HPDE6-E6E7 (cell line): Measurements from ENCODE around the gene SLIT3.

Experiments used
- DNase-seq: peaks from one replicate; pipeline ENCODE4 v3.0.0; 2011; ENCODE audit warnings: missing footprints; ENCODE audit errors: extremely low spot score

Gene SLIT3

DNA sequence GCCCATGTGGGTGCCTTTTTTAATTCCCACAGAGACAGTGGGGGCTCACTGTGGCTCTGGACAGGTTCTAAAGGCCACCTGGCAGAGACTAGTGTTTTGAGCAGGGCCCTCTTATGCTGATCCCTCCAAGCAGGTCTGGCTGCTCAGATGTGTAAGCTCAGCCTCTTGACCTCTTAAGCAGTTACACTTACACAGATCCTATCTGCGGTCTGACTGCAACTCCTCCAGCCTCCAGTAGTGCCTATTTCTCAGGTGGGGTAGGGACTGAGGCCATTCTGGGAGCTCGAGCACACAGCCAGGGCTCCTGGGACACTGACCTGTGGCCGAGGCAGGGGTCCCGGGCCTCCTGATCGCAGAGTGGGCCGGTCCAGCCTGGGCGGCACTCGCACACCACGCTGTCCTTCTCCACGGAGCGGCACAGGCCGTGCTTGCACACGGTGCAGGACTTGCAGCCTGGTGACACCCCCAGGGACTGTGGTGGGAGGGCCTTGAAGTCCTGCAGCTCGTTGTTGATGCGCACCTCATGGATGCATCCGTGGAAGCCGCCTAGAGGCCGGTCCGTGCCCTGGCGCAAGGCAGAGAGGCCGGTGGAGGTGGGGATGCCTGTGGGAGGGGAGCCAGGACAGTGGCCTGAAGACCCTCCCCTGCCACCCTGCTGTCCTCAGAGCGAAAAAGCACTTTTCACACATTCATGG is 629.9 kb downstream of the SLIT3 start:
- DNase-seq = no peak

DNA sequence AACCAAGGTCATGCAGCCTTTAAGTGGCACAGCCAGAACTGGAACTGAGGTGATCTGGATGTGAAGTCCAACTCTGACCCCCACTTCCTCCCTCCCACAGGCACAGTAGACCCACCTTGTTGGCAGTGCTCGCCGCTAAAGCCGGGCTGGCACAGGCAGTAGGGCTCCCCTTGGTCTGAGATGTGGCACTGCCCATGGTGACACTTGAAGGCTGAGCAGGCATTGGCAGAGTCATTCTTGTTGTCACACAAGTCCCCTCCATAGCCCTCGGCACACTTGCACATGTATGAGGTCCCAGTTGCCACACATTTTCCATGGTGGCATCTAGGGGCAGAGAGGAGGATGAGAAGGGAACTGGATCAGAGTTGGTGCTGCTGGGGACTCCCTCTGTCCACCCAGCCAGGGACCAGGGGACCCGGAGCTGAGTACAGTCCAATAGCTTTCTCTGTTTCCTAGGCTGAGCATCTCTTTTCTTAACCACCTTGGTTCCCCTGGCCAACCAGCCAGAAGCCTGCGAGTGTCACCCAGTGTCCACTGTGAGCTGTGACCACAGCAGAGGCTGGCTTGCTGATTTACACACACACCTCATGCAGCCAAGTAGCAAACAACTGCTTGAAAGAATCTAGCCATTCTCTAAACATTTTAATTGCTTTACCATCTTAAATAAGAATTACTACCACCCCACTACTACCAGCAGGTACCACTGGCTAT is 631.1 kb downstream of the SLIT3 start:
- no peak for DNase-seq

DNA sequence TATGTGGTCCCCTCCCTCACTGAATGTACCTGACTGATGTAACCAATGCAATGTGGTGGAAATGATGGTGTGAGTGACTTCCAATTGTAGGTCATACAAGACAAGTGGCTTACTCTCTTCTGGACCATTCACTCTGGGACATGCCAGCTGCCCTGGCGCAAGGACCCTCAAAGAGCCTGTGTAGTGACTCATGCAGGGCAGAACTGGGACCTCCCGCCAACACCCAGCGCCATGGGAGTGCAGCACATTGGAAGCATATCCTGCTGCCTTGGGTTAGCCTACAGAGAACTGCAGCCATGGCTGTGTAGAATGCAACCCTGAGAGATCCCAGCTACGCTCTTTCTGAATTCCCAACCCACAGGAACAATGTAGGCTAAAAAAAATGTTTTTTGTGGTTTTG is 631.8 kb downstream of the SLIT3 start:
- no peak for DNase-seq

DNA sequence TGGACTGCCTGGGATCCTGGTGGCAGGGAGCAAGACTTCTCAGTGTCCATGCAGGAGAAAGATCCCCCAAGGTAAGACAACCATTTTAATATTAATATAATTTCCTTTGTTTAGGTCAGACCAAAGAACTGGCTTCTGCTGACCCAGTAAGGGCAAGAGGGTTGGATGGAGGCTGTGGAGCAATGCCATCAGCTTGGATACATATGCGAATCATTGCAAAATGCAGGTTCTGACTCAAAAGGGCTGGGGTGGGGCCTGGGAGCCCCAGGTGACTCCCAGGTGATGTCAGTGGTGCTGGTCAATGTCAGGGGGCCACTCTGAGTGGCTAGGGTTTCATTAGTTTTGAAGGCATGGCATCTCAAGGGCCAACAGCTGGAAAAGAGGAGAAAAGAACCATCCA is 632.9 kb downstream of the SLIT3 start:
- no peak for DNase-seq

DNA sequence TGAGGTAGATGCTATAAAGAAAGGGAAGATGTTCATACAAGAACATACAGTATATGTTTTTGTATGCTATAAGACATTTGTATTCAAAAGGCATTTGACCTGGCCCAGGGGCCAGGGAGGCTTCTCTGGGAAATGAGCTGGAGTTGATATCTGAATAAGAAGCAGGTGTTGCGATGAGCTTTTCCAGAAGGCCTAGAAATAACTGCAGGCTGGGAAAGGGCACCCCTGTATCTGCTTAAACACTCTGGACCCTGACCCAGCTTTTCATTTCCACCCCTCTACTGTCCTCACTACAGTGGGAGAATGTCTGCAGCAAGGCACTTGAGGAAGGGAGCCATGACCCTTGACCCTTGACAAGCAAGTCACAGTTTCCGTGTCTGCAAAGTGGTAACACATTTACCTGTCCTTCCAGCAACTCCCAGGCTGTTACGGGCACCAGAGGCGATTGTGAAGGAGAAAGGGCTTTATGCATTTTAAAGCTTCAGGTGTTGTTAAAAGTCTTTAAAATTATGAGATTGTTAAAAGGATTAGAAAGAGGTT is 633.6 kb downstream of the SLIT3 start:
- DNase-seq = no peak

DNA sequence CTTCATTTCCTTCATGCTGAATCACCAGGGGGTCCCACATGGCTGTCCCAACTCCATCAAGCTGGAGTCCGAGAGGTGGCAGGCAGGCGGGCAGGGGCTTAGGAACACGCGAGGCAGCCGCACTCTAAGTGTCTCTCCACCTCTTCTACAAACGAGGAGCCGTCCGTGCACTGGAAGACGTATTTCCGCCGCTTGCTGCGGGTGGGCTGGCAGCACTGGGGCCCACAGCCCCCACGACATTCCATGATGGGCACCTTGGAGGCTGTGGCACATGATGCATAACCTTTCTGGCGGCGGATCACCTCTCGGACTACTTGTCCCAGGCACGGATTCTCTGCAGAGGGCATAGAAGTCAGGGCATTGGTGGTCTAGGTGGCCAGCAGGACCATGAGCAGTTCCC is 634.6 kb downstream of the SLIT3 start:
- DNase-seq = no peak

DNA sequence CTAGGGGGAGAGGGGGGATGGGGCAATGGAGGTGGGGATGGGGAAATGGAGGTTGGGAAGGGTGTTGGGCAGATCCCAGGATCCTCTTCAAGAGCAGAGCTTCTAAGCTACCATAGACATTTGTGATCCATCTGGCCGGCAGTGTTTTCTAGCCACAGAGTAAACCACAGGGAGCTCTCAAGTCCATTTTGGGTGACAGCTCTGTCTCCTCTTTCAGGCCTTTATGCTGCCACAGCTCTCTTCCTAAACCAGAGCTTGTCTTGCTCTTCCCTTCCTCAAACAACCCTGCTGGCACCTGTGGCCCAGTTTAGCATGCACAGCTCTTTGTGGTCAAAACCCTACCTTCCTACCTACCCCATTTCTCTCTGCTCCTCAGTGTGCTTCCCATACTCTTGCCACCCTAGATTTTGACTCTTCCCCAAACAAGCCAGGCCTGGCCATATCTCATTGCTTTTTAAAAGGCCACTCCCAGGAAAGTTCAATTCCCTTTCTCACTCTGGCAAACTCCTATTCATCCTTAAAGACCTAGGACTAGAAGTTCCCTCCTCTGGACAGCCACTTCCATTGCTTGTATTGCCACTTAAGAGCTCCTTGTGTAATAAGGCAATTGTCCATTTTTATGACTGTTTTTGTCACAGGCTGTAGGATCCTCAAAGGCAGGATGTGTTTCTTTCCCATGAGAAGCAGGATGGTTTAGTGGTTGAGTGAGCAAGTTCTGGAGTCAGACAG is 637.5 kb downstream of the SLIT3 start:
- DNase-seq = no peak

DNA sequence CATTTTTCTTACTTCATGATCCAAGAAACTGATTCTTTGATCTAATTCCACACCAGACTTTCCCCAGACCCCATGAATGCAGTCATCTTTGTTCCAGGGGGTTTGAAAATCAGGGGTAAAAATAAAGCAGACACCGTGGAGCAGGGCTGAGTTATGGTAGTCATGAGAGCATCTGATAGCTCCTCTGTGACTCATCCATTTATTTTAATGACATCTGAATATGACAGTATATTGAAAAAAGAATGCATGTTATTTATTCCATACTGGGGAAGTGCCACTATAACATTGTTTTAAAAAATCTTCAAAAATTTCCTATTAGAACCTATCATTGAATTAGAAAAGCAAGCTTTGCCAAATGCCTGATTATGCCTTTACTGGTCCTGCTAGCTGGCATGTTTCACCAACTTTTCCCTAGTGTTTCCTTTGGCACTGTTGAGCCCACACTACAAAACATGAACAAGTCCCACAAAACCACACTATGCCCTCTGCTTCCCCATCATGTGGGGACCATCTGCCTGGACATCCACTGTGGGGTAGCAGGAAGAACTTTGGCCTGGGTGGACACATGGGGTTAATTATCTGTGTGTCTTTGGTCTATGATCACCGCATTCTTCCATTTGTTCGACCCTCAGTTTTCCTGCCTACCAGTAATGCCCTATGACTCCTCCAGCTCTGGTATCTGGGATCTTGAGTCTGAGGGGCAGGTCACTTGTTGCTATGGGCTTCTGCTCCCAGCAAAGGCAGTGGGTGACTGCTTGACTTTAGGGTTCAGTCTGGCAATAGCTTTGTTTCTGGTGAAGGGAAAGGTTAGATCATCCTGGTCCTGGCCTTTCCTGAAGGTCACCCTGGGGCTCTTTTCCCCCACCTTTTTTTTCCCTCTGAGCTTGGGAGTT is 639.1 kb downstream of the SLIT3 start:
- DNase-seq = no peak

DNA sequence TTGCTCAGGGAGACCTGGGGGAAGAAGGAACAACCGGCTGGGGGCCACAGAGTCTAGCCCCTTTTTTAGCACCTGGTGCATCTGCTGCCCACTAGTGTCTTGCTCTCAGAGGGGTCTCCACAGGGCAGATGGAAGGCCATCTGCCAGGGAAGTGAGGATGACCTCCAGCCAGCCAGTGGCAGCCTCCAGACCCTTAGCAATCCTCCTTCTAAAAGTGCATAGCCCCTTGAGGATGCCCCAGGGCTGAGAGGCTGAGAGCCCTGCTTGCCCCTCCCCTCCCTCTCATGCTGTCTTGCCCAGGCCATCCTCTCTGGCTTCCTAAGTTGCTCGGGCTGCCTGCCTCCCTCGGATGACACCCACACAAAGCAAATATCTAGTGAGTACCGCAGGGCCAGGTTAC is 640.2 kb downstream of the SLIT3 start:
- no peak for DNase-seq

DNA sequence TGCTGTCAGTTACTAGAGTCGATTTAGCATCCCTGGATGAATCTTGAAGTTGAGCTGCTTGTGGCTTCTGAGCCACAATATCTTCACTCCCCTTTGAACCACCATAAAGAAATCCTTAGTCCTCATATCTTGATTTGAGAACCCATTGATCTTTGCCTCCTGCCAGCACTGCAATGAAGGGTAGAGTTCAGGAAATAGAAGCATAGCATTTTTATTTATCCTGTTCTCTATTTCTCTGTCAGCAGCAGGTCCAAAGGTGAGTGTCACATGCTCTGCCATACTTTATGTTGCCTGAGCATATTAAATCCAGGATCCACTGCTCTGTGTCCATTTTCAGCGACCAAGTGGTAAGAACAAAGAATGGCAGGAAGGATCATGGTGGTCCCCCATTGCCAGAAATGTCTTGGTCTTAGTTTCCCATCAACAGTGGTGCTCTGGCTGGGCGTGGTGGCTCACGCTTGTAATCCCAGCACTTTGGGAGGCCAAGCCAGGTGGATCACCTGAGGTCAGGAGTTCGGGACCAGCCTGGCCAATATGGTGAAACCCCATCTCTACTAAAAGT is 641.6 kb downstream of the SLIT3 start:
- DNase-seq = no peak

DNA sequence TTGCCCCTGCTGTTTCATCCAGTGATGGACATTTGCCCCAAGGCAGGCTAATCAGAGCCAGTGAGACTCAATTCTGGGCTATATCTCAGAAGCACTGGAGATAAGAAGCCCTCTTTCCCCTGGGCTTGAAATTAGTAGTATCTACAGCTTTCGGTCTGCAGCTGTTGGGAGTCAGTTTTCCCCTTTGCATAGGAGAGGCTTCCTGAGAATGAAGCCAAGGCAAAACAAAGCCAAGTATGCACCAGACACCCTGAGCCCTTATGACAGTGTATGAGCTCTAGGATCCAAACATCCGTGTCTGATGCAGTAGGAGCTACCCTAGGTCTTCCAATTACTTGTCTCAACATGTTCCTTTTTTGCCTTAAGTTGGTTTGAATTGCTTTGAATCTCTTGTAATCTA is 642.5 kb downstream of the SLIT3 start:
- DNase-seq = no peak

DNA sequence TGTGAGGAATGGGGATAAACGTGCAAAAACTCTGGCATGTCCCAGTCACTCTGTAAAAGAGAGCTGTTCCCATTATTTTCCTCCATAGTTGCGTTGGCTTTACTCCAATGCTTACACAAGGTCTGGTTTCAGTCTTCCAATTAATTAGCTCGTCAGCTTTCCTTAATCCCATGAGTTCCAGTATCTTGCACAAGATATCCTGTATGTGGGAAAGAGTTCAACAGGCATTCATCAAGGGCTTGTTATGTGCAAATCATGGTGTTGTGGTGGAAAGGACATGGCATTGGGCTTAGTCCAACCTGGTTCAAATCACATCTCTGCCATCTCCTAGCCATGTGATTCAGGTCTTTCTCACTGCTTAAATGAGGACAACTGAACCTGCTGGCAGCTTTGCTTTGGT is 644.3 kb downstream of the SLIT3 start:
- no peak for DNase-seq

DNA sequence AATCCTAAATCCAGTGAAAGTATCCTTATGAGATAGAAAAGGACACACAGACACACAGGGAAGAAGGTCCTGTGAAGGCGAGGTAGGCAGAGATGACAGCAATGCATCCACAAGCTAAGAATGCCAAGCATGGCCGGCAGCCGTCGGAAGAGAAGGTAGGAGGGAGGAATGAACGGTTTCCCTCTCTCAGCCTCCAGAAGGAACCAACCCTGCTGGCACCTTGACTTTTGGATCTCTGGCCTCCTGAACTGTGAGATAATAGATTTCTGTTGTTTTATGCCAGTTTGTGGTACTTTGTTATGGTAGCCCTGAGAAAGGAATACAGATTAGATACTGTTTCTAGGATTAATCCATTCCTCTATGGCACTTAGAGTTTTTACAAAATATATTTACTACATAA is 645.6 kb downstream of the SLIT3 start:
- DNase-seq = no peak

DNA sequence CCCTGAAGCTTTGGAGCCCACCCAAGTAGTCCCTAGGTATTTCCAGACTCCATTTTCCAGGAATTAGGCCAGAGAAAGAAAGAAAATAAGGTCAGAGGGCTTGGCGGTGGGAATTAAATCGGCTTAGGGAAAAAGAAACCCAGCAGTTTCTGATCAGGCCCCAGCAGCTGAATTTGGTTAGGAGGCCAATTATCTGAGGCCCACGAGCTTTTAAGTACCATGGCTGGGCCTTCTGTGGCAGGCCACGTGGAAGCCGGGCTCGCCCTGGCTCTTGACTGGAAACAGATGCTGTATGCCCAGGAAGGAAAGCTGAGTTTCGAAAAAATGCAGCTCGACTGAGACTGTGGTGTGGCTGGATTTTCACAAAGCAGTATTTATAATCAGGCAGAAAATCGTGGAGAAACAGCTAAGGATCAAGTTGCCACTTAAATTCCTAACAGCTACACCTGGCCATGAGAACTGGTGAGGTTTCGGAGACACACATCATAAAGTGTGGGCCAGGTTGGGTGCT is 646.7 kb downstream of the SLIT3 start:
- DNase-seq = no peak

DNA sequence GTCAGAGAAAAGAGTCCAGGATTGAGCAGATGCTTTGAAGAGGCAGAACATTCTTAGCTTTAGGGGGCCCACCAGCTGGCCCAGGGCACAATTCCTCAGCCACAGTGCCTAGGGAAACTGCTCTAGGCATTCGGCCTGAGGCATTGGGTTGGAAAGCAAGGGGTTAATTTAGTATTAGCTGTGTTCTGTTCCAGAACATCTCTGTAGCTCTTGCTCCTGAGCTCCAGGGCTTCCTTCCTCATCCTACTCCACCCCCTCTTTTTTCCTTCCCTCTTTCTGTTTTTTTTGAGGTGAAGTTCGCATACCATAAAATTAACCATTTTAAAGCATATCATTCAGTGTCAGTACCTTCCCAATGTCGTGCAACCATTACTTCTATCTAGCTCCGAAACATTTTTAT is 647.3 kb downstream of the SLIT3 start:
- DNase-seq = no peak

DNA sequence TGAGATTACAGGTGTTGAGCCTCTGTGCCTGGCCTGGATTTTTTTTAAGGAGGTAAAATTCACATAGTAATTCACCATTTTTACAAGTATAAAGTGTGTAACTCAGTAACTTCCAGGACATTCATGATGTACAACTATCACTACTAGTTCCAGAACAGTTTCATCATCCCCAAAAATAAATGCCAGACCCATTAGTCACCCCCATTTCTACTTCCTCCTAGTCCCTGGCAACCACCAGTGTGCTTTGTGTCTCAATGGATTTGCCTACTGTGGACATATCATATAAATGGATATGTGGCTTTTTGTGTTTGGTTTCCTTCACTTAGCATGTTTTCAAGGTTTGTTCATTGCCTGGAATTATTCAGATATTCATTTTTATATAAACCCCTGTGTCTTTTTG is 649.3 kb downstream of the SLIT3 start:
- no peak for DNase-seq

DNA sequence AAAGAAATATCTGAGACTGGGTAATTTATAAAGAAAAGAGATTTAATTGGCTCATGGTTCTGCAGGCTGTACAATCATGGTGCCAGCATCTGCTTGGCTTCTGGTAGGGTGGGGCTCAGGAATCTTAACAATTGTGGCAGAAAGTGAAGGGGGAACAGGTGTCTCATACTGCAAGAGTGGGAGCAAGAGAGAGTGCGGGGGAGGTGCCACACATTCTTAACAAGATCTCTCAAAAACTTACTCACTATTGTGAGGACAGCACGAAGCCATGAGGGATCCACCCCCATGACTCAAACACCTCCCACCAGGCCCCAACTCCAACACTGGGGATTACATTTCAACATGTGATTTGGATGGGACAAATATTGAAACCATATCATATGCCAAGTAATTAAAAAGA is 651.6 kb downstream of the SLIT3 start:
- DNase-seq = no peak

DNA sequence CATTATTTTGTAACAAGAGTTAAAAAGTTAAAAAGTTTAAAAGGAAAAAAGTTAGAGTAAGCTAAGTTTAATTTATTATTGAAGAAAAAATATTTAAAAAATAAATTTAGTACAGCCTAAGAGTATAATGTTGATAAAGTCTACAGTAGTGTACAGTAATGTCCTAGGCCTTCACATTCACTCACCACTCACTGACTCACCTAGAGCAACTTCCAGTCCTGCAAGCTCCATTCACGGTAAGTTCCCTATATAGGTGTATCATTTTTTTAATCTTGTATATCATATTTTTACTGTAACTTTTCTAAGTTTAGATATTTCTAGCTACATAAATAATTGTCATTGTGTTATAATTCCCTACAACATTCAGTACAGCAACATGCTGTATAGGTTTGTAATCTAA is 652.4 kb downstream of the SLIT3 start:
- DNase-seq = no peak

DNA sequence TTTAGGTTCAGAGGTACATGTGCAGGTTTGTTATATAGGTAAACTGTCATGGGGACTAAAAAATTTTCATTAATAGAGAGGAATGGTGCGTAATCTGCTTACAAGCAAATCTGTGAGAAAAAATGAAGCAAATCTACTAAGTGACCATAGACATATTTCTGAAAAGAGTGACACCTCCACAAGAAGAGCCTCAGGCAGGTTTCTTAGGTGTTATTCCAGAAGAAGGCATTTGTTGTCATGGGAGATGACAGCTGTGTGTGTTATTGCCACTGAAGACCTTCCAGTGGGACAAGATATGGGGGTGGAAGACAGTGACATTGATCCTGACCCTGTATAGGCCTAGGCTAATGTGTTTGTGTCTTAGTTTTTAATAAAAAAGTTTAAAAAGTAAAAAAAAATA is 652.9 kb downstream of the SLIT3 start:
- no peak for DNase-seq

DNA sequence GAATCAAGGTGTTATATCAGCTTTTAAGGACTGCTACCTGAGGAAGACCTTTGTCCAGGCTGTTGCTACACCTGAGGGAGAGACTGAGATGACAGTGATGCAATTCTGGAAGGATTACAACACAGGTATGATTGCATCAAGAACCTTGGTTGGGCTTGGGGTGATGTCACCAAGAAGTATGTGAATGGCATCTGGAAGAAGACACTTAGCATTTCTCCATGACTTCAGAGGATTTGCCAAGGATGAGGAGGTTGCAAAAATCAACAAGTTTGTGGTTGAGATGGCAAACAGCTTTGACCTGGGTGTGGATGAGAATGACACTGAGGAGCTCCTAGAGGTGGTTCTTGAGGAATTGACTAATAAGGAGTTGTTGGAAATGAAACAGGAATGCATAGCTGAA is 653.9 kb downstream of the SLIT3 start:
- DNase-seq = peak; percentile 37

DNA sequence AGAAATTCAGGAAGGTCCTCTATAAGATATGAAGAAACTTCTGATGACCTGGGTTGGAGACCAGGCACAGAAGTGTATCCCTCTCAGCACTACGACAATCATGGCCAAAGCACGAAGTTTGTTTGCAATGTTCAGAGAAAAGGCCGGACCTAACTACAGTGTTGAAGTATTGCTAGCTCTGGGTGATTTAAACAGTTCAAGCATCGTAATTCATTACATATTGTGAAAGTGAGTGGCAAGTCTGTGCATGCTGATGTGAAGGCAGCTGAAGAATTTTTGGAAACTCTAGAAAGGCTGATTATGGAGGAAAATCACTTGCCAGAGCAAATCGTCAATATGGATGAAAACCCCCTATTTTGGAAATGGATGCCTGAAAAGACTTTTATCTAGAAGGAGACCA is 654.6 kb downstream of the SLIT3 start:
- DNase-seq = peak; percentile 27
